ENCODE measurements around the gene GAREM1. TPM values are rescaled to one million over a fixed set of nuclear protein-coding genes. Genes with fewer than 3 reads are reported as not detected.
A peak's percentile ranks its signal among the peaks of the same experiment; 100 is the strongest.

GAREM1 gene
- 9.2 and 9.6 TPM in 2 replicates for total RNA-seq (2021; fragmentation: NEBNext Ultra II Directional; extraction: Animal tissue kit (Norgen Biotek cat#: 25700))
- polyA plus RNA-seq (2011; rRNA removed): 3.6 and 3.9 TPM in 2 replicates
- polyA plus RNA-seq (2011; cell fraction: cytosol; rRNA removed): 3.8 TPM
- 6.1 TPM for polyA plus RNA-seq (2011; cell fraction: nucleus; rRNA removed)
- polyA plus RNA-seq (2012, experiment 1 of 2): 3.0 to 5.0 TPM (median 4.0 TPM) in 4 replicates
- polyA plus RNA-seq (2012, experiment 2 of 2): 1.3 TPM
- 3.9 TPM for polyA plus RNA-seq (2013, experiment 1 of 2)
- 4.0 TPM for polyA plus RNA-seq (2013, experiment 2 of 2)
- 18.0 and 18.8 TPM in 2 replicates for polyA minus RNA-seq (2011; rRNA and poly(A)+ RNA removed)
- 5.4 TPM for polyA minus RNA-seq (2011; cell fraction: cytosol; rRNA and poly(A)+ RNA removed)
- 14.6 TPM for polyA minus RNA-seq (2011; cell fraction: nucleus; rRNA and poly(A)+ RNA removed)
- long read RNA-seq, experiment 1, full-length matches to known transcripts: 3 of 8 reads
- long read RNA-seq, experiment 1, partial matches to known transcripts: 0 of 8 reads
- long read RNA-seq, experiment 1, other reads (novel, unspliced or antisense): 5 of 8 reads
- long read RNA-seq, experiment 2, partial matches to known transcripts: 0 of 3 reads
- long read RNA-seq, experiment 2, other reads (novel, unspliced or antisense): 3 of 3 reads

DNA sequence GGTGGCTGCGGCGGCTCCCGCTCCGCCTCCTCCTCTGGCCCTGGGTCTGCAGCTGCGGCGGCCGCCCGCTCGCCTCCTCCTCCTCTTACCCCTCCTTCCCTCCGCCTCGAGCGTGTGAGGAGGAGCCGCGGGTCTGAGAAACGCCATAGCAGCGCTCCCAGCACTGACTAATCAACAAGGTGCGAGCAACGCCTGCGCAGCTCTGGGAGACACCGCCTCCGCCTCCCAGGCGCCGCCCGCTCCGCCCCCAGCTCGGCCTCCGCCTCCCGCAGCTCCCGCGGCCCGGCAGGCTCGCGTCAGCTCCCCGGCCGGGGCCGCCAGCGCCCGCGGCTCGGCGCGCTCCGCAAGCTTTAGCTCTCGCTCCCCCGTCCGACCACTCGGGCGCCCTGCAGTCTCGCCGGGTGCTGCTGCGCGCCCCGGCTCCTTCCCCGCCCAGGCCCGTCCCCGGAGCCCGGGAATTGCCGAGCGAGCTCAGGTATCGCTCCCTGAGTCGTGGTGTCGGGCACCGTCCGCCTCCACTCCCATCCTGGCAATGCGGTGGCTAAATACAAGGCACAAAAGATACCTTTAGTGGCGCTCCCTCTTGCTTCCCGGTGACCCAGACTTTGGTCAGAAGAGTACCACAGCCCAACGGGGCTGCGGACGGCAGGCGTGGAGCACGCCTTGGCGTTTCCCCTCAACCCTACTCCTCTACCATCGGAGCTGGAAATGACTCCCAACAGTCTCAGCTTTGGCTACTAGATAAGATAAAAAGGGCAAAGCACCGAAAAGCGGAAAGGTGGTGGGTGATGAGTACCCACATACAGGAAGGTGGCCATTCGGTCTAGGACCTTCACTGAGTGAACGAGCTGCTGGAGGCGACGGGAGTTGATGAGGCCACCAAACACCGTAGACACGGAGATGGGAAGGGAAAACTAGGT lies at the start of gene GAREM1:
TSS of gene GAREM1 (minus strand) at position 169 of the 920 bp plus-strand sequence. CDS start 454 bp downstream, outside the sequence.
- H3K9ac ChIP-seq (replicated peaks in 1 of 4; ENCODE audit: extremely low read depth in 1 of 4, low read depth in 3 of 4, low read length in 3 of 4): peak within 1 kb of the TSS; percentile 56 to 89 (median 64)
- WGBS, 2 experiments (ENCODE audit: extremely low coverage in 1 of 2, insufficient coverage in 1 of 2, insufficient read length in 1 of 2, insufficient replicate concordance in 2 of 2, low coverage in 1 of 2, low lambda C conversion rate in 2 of 2, missing lambda C conversion rate in 1 of 2): 1% methylated on average over 28 of the region's 82 CpGs; no CpG with 5 or more reads in 1 of the 2 experiments
- peak within 1 kb of the TSS; percentile 11 for H4K91ac ChIP-seq (replicated peaks; ENCODE audit: insufficient read length, low read length)
- no peak within 1 kb of the TSS for H3K23ac ChIP-seq (ENCODE audit: insufficient read length)
- ChIA-PET CTCF (ENCODE audit: partially characterized antibody) (interaction anchor here (0.6 to 4.1 kb wide), 24 partner anchors 10 to 1372 kb away, joined by 3 to 30 read pairs (median 4); no protein-coding TSS in a partner anchor), POLR2A (ENCODE audit: partially characterized antibody) (interaction anchor here (1.1 to 2.4 kb wide), 6 partner anchors 11 to 181 kb away, joined by 3 to 8 read pairs (median 4); no protein-coding TSS in a partner anchor)
- peak within 1 kb of the TSS; percentile 70 for H3K56ac ChIP-seq (replicated peaks; ENCODE audit: insufficient read length, low read depth, low read length)
- H2BK12ac ChIP-seq (ENCODE audit: low read depth, low read length): peak within 1 kb of the TSS; percentile 32; the same call in 1 of the 2 replicates
- no peak within 1 kb of the TSS for H3K4ac ChIP-seq (replicated peaks; ENCODE audit: insufficient read length, low read depth, low read length)
- H2AFZ ChIP-seq (ENCODE audit: low read length): peak within 1 kb of the TSS; percentile 98
- no peak within 1 kb of the TSS for H3K14ac ChIP-seq (ENCODE audit: insufficient read length)
- H2AK5ac ChIP-seq (ENCODE audit: low read depth, low read length): no peak within 1 kb of the TSS
- peak within 1 kb of the TSS; percentile 73 for H4K5ac ChIP-seq (ENCODE audit: insufficient read length, low read depth, low read length)
- FAIRE-seq (no peak), DNase-seq (ENCODE audit: low read depth in 1 of 2, low spot score in 2 of 2) (peak; percentile 83 to 91)
- H4K20me1 ChIP-seq (replicated peaks in 1 of 2; ENCODE audit: control insufficient read depth in 1 of 2, insufficient read depth in 2 of 2, low read length in 2 of 2): peaks cover 0 to 6% of the 10 kb centered on the region in 2 experiments
- H2BK15ac ChIP-seq (ENCODE audit: low read length): no peak within 1 kb of the TSS
- H3K23me2 ChIP-seq (ENCODE audit: low read depth, low read length): peaks cover 15% of the 10 kb centered on the region
- H4K8ac ChIP-seq (ENCODE audit: extremely low read depth, insufficient read depth, low read length): peak within 1 kb of the TSS; percentile 66
- H3K79me2 ChIP-seq (ENCODE audit: control insufficient read depth in 1 of 2, insufficient read depth in 2 of 2, low read length in 2 of 2): peaks cover 0 to 35% of the 10 kb centered on the region in 2 experiments; a peak in 2 of 4 replicates
- peak within 1 kb of the TSS; percentile 91 to 98 for H3K4me2 ChIP-seq (ENCODE audit: insufficient read depth in 1 of 2, low read depth in 2 of 2, low read length in 2 of 2)
- peaks cover 3 to 12% (median 6%) of the 10 kb centered on the region in 4 experiments for H3K4me1 ChIP-seq (replicated peaks in 1 of 4; ENCODE audit: control insufficient read depth in 3 of 4, insufficient read depth in 4 of 4, low read length in 3 of 4)
- H3K36me3 ChIP-seq (ENCODE audit: control insufficient read depth in 2 of 4, insufficient read depth in 4 of 4, low read length in 3 of 4): no peaks in the 10 kb centered on the region
- peak within 1 kb of the TSS; percentile 40; the same call in 1 of the 2 replicates for H2BK5ac ChIP-seq (ENCODE audit: low read depth, low read length)
- H3K9me3 ChIP-seq (ENCODE audit: insufficient read depth in 2 of 2, low read depth in 1 of 2, low read length in 1 of 2): no peaks in the 10 kb centered on the region
- peak within 1 kb of the TSS; percentile 44 for H2BK120ac ChIP-seq (replicated peaks; ENCODE audit: low read depth, low read length)
- peaks cover 4% of the 10 kb centered on the region; the same call in 1 of the 2 replicates for H3K79me1 ChIP-seq (ENCODE audit: low read depth, low read length)
- H3K27ac ChIP-seq (ENCODE audit: low read depth, low read length): peak within 1 kb of the TSS; percentile 70; the same call in 1 of the 2 replicates
- peak within 1 kb of the TSS; percentile 80 for H3K18ac ChIP-seq (ENCODE audit: extremely low read depth, low read length)
- H3K27me3 ChIP-seq (replicated peaks in 1 of 4; ENCODE audit: control insufficient read depth in 3 of 4, extremely low read depth in 1 of 4, insufficient read depth in 3 of 4, low read length in 3 of 4): peaks cover 0 to 14% (median 9%) of the 10 kb centered on the region in 4 experiments; a peak in 4 of 7 replicates
- peak within 1 kb of the TSS; percentile 87 to 98 (median 90) for H3K4me3 ChIP-seq (ENCODE audit: extremely low read depth in 1 of 4, insufficient read depth in 2 of 4, low read depth in 3 of 4, low read length in 4 of 4)
- H2BK20ac ChIP-seq (ENCODE audit: low read length): no peak within 1 kb of the TSS; the same call in 1 of the 2 replicates
- no peak for TF ChIP-seq RXRA (IDR thresholded peaks at IDR 0.05; ENCODE audit: insufficient read depth, low read depth, low read length)
- no peak for TF ChIP-seq NANOG (IDR thresholded peaks at IDR 0.05; ENCODE audit: insufficient read depth, low read depth, low read length, poor library complexity, severe bottlenecking)
- no peak for TF ChIP-seq GABPA (IDR thresholded peaks at IDR 0.05; ENCODE audit: borderline replicate concordance, insufficient read depth, low read length)
- peak; percentile 74 for TF ChIP-seq KDM4A (IDR thresholded peaks at IDR 0.05; ENCODE audit: low read depth, low read length, severe bottlenecking)
- TF ChIP-seq, protein P1, sequence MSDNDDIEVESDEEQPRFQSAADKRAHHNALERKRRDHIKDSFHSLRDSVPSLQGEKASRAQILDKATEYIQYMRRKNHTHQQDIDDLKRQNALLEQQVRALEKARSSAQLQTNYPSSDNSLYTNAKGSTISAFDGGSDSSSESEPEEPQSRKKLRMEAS (IDR thresholded peaks at IDR 0.05): peak; percentile 26
- peak; percentile 70 for TF ChIP-seq NRF1 (IDR thresholded peaks at IDR 0.05; ENCODE audit: low read depth, low read length)

Measured in H1 (cell line).